Measurements from ENCODE around the gene CAMKK2.

GRCh38 chr12:121240062-121240420 is 56.5 kb downstream of the CAMKK2 start:
- TF ChIP-seq CTCF (conservative IDR thresholded peaks at IDR 0.05 in 1 of 2, IDR thresholded peaks at IDR 0.05 in 1 of 2; ENCODE audit: low read depth in 1 of 2, low read length in 2 of 2), result no peak
- TF ChIP-seq EZH2 (IDR thresholded peaks at IDR 0.05; ENCODE audit: low read length, missing control alignments), result no peak

All from fibroblast of lung (primary cell).